GM23338 (cell line): ENCODE measurements around the gene SPATA13. TPM values are rescaled to one million over a fixed set of nuclear protein-coding genes. Genes with fewer than 3 reads are reported as not detected.

Experiments used
- ATAC-seq: fragments of 200-7000 bp; cut with Tn5 transposase; 3 replicates; pipeline ENCODE4 v1.9.1; 2020
- DNase-seq: peaks from one replicate; pipeline ENCODE4 v3.0.0-alpha.2; 2015; ENCODE audit warnings: low spot score
- H2AFZ ChIP-seq: fragments of 200-600 bp; sonication (generic); 2 replicates; pipeline ENCODE4 v1.8.0; 2016; ENCODE audit warnings: antibody characterized with exemption, mild to moderate bottlenecking, moderate library complexity
- H3F3A ChIP-seq: fragments of 200-600 bp; sonication (generic); replicated peaks from 2 replicates; pipeline ENCODE4 v1.8.0; 2017; ENCODE audit warnings: antibody characterized with exemption, mixed run types, low read depth
- H3K27ac ChIP-seq: fragments of 200-600 bp; sonication (generic); 2 replicates; pipeline ENCODE4 v1.6.1; 2016; ENCODE audit warnings: low read depth
- H3K27me3 ChIP-seq: fragments of 200-600 bp; sonication (generic); 2 replicates; pipeline ENCODE4 v1.8.0; 2016; ENCODE audit warnings: mild to moderate bottlenecking, mixed run types, moderate library complexity; ENCODE audit not compliant: insufficient read depth
- H3K36me3 ChIP-seq: fragments of 200-600 bp; sonication (generic); 2 replicates; pipeline ENCODE4 v1.8.0; 2016; ENCODE audit warnings: mild to moderate bottlenecking; ENCODE audit not compliant: insufficient read depth
- H3K4me1 ChIP-seq: fragments of 200-600 bp; sonication (generic); 2 replicates; pipeline ENCODE4 v1.8.0; 2016; ENCODE audit warnings: mild to moderate bottlenecking, moderate library complexity; ENCODE audit not compliant: insufficient read depth
- H3K4me2 ChIP-seq: fragments of 200-600 bp; sonication (generic); 2 replicates; pipeline ENCODE4 v1.7.1; 2017; ENCODE audit warnings: mixed run types
- H3K4me3 ChIP-seq: fragments of 200-600 bp; sonication (generic); 2 replicates; pipeline ENCODE4 v1.6.1; 2016; ENCODE audit warnings: mixed run types
- H3K79me2 ChIP-seq: fragments of 200-600 bp; sonication (generic); replicated peaks from 2 replicates; pipeline ENCODE4 v1.8.0; 2017; ENCODE audit warnings: mild to moderate bottlenecking; ENCODE audit not compliant: insufficient read depth
- H3K9me2 ChIP-seq: fragments of 200-600 bp; sonication (generic); 2 replicates; pipeline ENCODE4 v1.8.0; 2017; ENCODE audit not compliant: insufficient read depth
- H4K20me1 ChIP-seq: fragments of 200-600 bp; sonication (generic); replicated peaks from 2 replicates; pipeline ENCODE4 v1.8.0; 2017; ENCODE audit warnings: mild to moderate bottlenecking; ENCODE audit not compliant: insufficient read depth
- H3K27ac Mint-ChIP-seq: 2 replicates; pipeline ENCODE4 v1.8.0; 2020; ENCODE audit warnings: inconsistent platforms, mild to moderate bottlenecking, moderate library complexity, mixed read lengths
- H3K27me3 Mint-ChIP-seq: 3 replicates; pipeline ENCODE4 v1.8.0; 2022; ENCODE audit warnings: low read depth, mild to moderate bottlenecking, moderate library complexity, mixed read lengths, inconsistent platforms; ENCODE audit not compliant: insufficient read depth, poor library complexity
- H3K36me3 Mint-ChIP-seq: 3 replicates; pipeline ENCODE4 v1.8.0; 2021; ENCODE audit warnings: low read depth, mild to moderate bottlenecking, inconsistent platforms, moderate library complexity, mixed read lengths
- H3K4me1 Mint-ChIP-seq: 3 replicates; pipeline ENCODE4 v1.8.0; 2020; ENCODE audit warnings: mild to moderate bottlenecking, inconsistent platforms, mixed read lengths
- H3K4me3 Mint-ChIP-seq: 3 replicates; pipeline ENCODE4 v1.8.0; 2021; ENCODE audit warnings: moderate library complexity, mild to moderate bottlenecking, inconsistent platforms, mixed read lengths
- H3K9me3 Mint-ChIP-seq: 3 replicates; pipeline ENCODE4 v1.8.0; 2020; ENCODE audit warnings: moderate library complexity, mild to moderate bottlenecking, inconsistent platforms, mixed read lengths
- CREB1 ChIP-seq: fragments of 250-450 bp; sonication (Bioruptor Pico); IDR thresholded peaks from 2 replicates; pipeline ENCODE4 v1.5.0; 2020; ENCODE audit warnings: low read depth, mild to moderate bottlenecking, moderate library complexity
- CTCF ChIP-seq, 2 experiments: fragments of 200-600 bp in 1 of 2; sonication (generic) in 1 of 2; conservative IDR thresholded peaks; 2 replicates each; pipeline versions ENCODE4 v1.5.1 to v1.6.1; 2016 to 2017; ENCODE audit warnings: antibody characterized with exemption in 2 of 2, low read depth in 2 of 2, mild to moderate bottlenecking in 2 of 2, moderate library complexity in 1 of 2
- ETS1 ChIP-seq: IDR thresholded peaks from 2 replicates; pipeline ENCODE4 v1.6.1; 2016; ENCODE audit warnings: antibody characterized with exemption
- EZH2 ChIP-seq: fragments of 200-600 bp; sonication (generic); IDR thresholded peaks from one replicate; pipeline ENCODE4 v1.8.0; 2017; ENCODE audit warnings: antibody characterized with exemption, mild to moderate bottlenecking, low read depth; ENCODE audit not compliant: unreplicated experiment
- EZH2phosphoT487 ChIP-seq: fragments of 200-600 bp; sonication (generic); IDR thresholded peaks from one replicate; pipeline ENCODE4 v1.8.1; 2018; ENCODE audit warnings: antibody characterized with exemption; ENCODE audit not compliant: unreplicated experiment
- JUNB ChIP-seq: IDR thresholded peaks from one replicate; pipeline ENCODE4 v1.6.1; 2016; ENCODE audit warnings: antibody characterized with exemption; ENCODE audit not compliant: unreplicated experiment
- NANOG ChIP-seq: IDR thresholded peaks from 2 replicates; pipeline ENCODE4 v1.6.1; 2016; ENCODE audit warnings: antibody characterized with exemption, borderline replicate concordance
- POLR2AphosphoS5 ChIP-seq: IDR thresholded peaks from 2 replicates; pipeline ENCODE4 v1.6.1; 2016; ENCODE audit warnings: antibody characterized with exemption, low read depth
- REST ChIP-seq: IDR thresholded peaks from one replicate; pipeline ENCODE4 v1.6.1; 2018; ENCODE audit warnings: antibody characterized with exemption; ENCODE audit not compliant: unreplicated experiment
- STAT1 ChIP-seq: IDR thresholded peaks from one replicate; pipeline ENCODE4 v1.6.1; 2016; ENCODE audit warnings: antibody characterized with exemption; ENCODE audit not compliant: unreplicated experiment
- ZNF114 ChIP-seq: fragments of 250-450 bp; sonication (Bioruptor Pico); IDR thresholded peaks from 2 replicates; pipeline ENCODE4 v1.5.0; 2020; ENCODE audit warnings: mild to moderate bottlenecking, moderate library complexity
- ZNF331 ChIP-seq: fragments of 250-450 bp; sonication (Bioruptor Pico); IDR thresholded peaks from 2 replicates; pipeline ENCODE4 v1.5.0; 2020; ENCODE audit warnings: low read depth, mild to moderate bottlenecking, moderate library complexity
- ZNF462 ChIP-seq: fragments of 250-450 bp; sonication (Bioruptor Pico); IDR thresholded peaks from 2 replicates; pipeline ENCODE4 v1.5.0; 2020; ENCODE audit warnings: mild to moderate bottlenecking, moderate library complexity
- polyA plus RNA-seq: library from polyadenylated mRNA; unstranded; fragments of >200 nt; fragmentation: Nextera tagmentation; extraction: Ambion mirVana; gene quantifications from 2 replicates; pipeline ENCODE4 v1.2.1, GENCODE V29; 2016
- total RNA-seq: library from RNA; depleted of rRNA; stranded (reverse); fragments of >200 nt; shearing (Covaris generic); gene quantifications from 2 replicates; pipeline ENCODE4 v1.2.3, GENCODE V29; 2014

Gene SPATA13
- total and polyA plus RNA-seq, 2 experiments from 2014 or later: 11.9 to 45.7 TPM

GRCh38 chr13:24274452-24275021 lies 114.0 kb downstream of the SPATA13 start:
- H3K9me2 ChIP-seq: no peaks in the 10 kb centered on the region
- Mint-ChIP-seq H3K27me3 (peaks cover 2% of the 10 kb centered on the region), H3K36me3 (no peaks in the 10 kb centered on the region), H3K9me3 (no peaks in the 10 kb centered on the region), H3K27ac (no peak overlapping the region), H3K4me1 (peaks cover 12% of the 10 kb centered on the region), H3K4me3 (no peak overlapping the region)
- no peak overlapping the region for H3K4me3 ChIP-seq
- no peaks in the 10 kb centered on the region for H3K36me3 ChIP-seq
- H3K27me3 ChIP-seq: no peaks in the 10 kb centered on the region
- H3K27ac ChIP-seq: no peak overlapping the region
- TF ChIP-seq POLR2AphosphoS5 (no peak), EZH2 (no peak), ZNF114 (CRISPR knock-in tag) (no peak), ETS1 (no peak), ZNF462 (CRISPR knock-in tag) (no peak), NANOG (no peak), JUNB (no peak), EZH2phosphoT487 (no peak), STAT1 (no peak), CREB1 (CRISPR knock-in tag) (no peak), ZNF331 (CRISPR knock-in tag) (no peak), REST (no peak), CTCF (conservative IDR thresholded peaks at IDR 0.05; ENCODE audit: low read depth in 2 of 2) (no peak)
- no peaks in the 10 kb centered on the region for H3F3A ChIP-seq
- no peak overlapping the region for H2AFZ ChIP-seq
- H3K79me2 ChIP-seq: peaks cover 20% of the 10 kb centered on the region; the same call in 1 of the 2 replicates
- DNase-seq: no peak
- ATAC-seq: no peak
- H3K4me2 ChIP-seq: no peak overlapping the region
- peaks cover 4% of the 10 kb centered on the region; the same call in 1 of the 2 replicates for H4K20me1 ChIP-seq
- 0 out of 2 replicates have a peak, but pooled peaks cover 5% of the 10 kb centered on the region for H3K4me1 ChIP-seq
